ENCODE data around the gene TUBB4B.

The TUBB4B gene

DNA sequence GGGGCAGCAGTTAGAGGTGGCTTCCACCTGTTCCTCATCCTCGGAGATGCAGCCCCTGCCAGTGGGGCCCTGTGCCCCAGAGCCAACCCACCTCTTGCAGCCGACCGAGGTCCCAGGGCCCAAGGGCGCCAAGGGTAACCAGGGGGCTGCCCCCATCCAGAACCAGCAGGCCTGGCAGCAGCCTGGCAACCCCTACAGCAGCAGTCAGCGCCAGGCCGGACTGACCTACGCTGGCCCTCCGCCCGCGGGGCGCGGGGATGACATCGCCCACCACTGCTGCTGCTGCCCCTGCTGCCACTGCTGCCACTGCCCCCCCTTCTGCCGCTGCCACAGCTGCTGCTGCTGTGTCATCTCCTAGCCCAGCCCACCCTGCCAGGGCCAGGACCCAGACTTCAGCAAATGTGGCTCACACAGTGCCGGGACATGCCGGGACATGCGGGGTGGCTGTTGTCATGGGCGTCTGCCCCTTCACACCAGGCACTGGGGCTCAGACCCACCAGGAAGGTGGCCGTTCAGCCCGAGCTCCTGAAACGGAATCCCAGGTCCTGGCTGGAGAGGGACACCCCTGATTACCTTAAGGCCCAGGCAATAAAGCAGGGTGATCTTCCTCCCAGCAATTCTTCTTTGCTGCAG, 15.3 kb upstream of the TUBB4B start:
- no peak overlapping the region for H3K27ac Mint-ChIP-seq
- no peaks in the 10 kb centered on the region for H3K9me3 Mint-ChIP-seq
- DNase-seq = no peak
- peaks cover 11% of the 10 kb centered on the region for H3K36me3 Mint-ChIP-seq (ENCODE audit: insufficient read depth)
- no peak for ATAC-seq (replicated peaks)
- H3K4me1 Mint-ChIP-seq (ENCODE audit: low read depth in 2 of 2) = peaks cover 4 to 5% of the 10 kb centered on the region in 2 donors
- peaks cover 6 to 9% of the 10 kb centered on the region in 2 donors for H3K27me3 Mint-ChIP-seq
- H3K4me3 Mint-ChIP-seq = no peak overlapping the region

GRCh38 chr9:137226338-137227053, 14.6 kb upstream of the TUBB4B start:
- Mint-ChIP-seq H3K9me3 (no peaks in the 10 kb centered on the region), H3K4me1 (ENCODE audit: low read depth in 2 of 2) (peaks cover 4 to 5% of the 10 kb centered on the region in 2 donors), H3K27ac (no peak overlapping the region), H3K27me3 (peaks cover 7 to 16% of the 10 kb centered on the region in 2 donors), H3K4me3 (no peak overlapping the region), H3K36me3 (ENCODE audit: insufficient read depth) (peaks cover 9% of the 10 kb centered on the region)
- no peak for DNase-seq
- no peak for ATAC-seq (replicated peaks)

DNA sequence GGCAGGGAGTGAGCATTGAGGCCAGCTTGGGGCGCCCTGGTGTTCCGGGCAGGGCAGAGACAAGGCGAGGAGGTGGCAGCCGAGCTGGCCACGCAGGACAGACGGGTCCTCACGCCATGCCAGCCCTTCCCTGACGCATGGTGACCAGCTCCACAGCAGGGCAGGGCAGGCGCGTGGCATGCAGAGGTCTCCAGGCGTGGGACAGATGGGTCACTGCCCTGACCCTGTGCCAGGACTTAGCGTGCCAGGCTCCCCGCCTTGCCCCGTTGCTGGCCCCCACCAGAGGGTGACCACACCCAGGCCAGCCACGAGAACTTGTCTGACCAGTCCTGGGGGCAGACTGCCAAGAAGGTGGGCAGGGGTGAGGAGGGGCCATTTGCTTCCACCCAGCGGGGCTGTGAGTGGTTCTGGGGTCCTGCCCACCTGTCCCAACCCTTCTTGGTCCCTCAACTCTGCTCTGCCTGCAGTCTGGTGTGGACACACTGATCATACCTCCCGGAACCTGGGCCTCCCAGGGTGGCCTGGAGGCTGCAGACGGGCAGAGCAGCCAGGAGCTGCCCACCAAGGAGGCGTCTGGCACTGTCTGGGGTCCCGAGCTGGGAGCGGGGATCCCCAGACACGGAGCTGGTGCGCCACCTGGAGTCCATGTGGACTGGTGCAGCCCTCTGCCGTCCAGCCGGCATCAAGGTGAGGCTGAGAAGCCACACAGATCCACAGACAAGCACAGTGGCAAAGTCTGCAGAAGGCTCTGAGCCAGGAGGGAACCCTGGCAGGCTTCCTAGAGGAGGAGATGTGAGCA, 13.8 kb upstream of the TUBB4B start, which contains the start of gene RNF224:
TSS of gene RNF224 (plus strand) at position 449 of the 799 bp plus-strand sequence. CDS start 834 bp downstream, outside the sequence.
- Mint-ChIP-seq H3K36me3 (ENCODE audit: insufficient read depth) (peaks cover 9% of the 10 kb centered on the region), H3K27me3 (peaks cover 14 to 24% of the 10 kb centered on the region in 2 donors), H3K4me1 (ENCODE audit: low read depth in 2 of 2) (peaks cover 4 to 5% of the 10 kb centered on the region in 2 donors), H3K9me3 (no peaks in the 10 kb centered on the region), H3K4me3 (no peak within 1 kb of the TSS), H3K27ac (peak within 1 kb of the TSS in 1 of 2 donors; percentile 8)
- ATAC-seq (replicated peaks) (peak; percentile 40), DNase-seq (peak; percentile 77 to 82 (median 81))

DNA sequence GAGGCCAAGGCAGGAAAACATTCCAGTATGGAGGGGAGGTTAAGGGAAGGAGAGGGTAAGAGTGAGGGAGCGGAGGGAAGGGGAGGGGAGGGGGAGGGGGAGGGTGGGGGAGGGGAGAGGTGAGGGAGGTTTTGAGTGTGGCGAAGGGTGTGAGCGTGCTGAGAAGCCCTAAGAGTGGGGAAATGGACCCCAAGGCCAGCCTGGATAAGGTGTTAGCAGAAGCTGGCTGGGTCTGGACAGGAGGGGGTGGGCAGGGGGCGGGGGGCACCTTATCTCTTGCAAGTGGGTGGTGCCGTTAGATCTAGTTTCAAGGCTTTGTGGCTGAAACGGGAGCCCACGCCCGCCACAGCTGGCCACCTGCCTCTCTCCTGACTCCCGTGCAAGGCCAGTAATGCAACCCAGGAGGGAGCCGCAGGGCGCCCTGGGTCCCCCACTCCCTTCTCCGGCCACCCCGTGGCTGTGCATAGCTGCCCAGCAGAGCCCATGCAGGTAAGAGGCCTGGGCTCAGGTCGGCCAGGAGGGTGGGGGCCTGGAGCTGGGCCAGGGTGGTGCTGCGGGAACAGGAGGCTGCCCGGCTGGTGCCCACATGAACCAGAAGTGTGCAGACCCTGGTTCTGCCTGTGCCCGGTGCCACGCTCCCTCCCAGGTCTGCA, 13.1 kb upstream of the TUBB4B start:
- Mint-ChIP-seq H3K4me3 (no peak overlapping the region), H3K9me3 (no peaks in the 10 kb centered on the region), H3K36me3 (ENCODE audit: insufficient read depth) (peaks cover 9% of the 10 kb centered on the region), H3K4me1 (ENCODE audit: low read depth in 2 of 2) (peaks cover 3 to 4% of the 10 kb centered on the region in 2 donors), H3K27ac (peak overlapping the region in 1 of 2 donors; percentile 8), H3K27me3 (peaks cover 16 to 24% of the 10 kb centered on the region in 2 donors)
- ATAC-seq (replicated peaks) (no peak), DNase-seq (no peak)

GRCh38 chr9:137228506-137228967, 12.6 kb upstream of the TUBB4B start:
- peaks cover 2 to 4% of the 10 kb centered on the region in 2 donors for H3K4me1 Mint-ChIP-seq (ENCODE audit: low read depth in 2 of 2)
- H3K27me3 Mint-ChIP-seq = peaks cover 16 to 24% of the 10 kb centered on the region in 2 donors
- H3K9me3 Mint-ChIP-seq = no peaks in the 10 kb centered on the region
- no peak for ATAC-seq (replicated peaks)
- H3K27ac Mint-ChIP-seq = no peak overlapping the region
- peaks cover 5% of the 10 kb centered on the region for H3K36me3 Mint-ChIP-seq (ENCODE audit: insufficient read depth)
- H3K4me3 Mint-ChIP-seq = no peak overlapping the region
- no peak for DNase-seq

DNA sequence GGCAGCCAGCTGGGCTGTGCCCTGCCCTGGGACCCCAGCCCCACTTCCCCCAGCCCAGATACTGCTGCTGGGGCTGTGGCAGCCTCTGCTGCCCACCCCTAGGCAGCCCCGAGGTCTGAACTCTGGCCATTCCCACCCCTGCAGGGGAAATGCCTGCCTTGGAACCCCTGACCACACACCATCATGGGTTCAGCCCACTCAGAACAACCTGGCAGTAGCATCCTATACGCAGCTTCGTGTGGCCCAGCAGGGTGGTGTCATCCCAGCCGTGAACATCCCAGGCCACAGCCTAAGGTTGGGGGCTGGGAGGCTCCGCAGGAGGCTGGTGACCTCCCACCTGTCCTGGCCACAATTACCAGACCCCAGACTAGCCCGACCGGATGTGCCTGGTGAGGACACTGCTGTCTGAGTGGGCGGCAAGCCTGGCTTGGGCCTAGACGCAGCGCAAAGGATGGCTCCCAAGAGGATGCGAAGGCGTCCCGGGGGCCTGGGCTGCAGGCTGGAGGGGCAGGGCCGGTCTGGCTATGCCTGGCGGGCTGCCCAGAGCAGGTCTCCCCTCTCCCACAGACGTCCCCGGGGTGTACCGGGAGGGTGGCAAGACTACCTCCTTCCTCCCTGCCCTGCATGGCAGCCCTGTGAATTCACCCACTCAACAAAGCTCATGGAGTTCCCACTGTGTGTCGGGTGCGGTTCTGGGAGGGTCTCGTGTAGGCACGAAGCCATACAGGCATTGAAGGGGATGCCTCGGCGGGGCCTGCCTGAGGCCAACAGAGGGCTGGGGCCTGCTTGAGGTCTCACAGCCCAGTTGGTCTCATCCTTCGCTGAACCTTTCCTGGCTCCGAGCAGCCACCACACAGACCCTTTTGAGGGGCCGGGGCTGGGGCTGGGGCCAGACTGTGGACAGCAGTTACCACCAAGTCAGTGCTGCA, 11.9 kb upstream of the TUBB4B start:
- ATAC-seq (replicated peaks) (no peak), DNase-seq (no peak)
- Mint-ChIP-seq H3K36me3 (ENCODE audit: insufficient read depth) (no peaks in the 10 kb centered on the region), H3K27me3 (peaks cover 16 to 24% of the 10 kb centered on the region in 2 donors), H3K27ac (no peak overlapping the region), H3K4me1 (ENCODE audit: low read depth in 2 of 2) (peaks cover 2 to 4% of the 10 kb centered on the region in 2 donors), H3K9me3 (no peaks in the 10 kb centered on the region), H3K4me3 (no peak overlapping the region)

DNA sequence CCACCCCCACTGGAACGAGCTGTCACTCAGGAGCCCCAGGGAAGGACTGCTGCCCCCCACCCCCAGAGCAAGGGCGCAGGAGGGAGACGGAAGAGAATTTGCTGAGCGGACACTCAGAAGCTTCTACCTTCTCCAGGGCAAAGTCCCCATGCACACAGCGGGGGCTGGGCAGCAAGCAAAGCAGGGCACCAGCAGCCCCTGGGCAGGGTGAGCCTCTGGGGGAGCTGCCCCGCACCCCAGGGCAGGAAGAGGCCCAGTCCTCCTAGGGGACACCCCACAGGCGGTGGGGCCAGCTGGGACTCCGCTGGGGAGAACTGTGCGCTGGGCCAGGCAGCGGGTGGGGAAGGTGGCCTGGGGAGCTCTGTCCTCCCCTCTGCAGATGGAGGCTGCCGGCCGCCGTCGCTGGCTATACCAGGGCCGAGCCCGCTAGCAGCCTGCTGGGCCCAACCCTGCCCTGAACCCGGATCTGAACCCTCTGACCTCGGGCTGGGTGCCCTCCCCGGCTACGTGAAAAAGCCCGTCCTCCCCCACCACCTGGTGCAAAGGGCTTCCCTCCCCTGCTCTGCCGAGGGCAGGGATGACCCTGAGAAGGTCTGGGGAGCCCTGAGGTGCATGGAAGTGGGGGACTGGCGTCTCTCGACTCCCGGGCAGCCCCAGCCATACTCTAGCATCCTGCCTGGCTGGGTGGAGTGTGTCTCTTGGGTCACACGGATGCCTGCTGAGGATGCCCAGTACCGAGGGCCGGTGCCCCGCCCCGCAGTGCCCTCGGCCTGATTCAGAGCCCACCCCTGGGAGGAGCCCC, 11.0 kb upstream of the TUBB4B start:
- Mint-ChIP-seq H3K4me1 (ENCODE audit: low read depth in 2 of 2) (peaks cover 2 to 8% of the 10 kb centered on the region in 2 donors), H3K27ac (no peak overlapping the region), H3K9me3 (no peaks in the 10 kb centered on the region), H3K36me3 (ENCODE audit: insufficient read depth) (no peaks in the 10 kb centered on the region), H3K27me3 (peaks cover 16 to 32% of the 10 kb centered on the region in 2 donors), H3K4me3 (no peak overlapping the region)
- DNase-seq (no peak), ATAC-seq (replicated peaks) (no peak)

DNA sequence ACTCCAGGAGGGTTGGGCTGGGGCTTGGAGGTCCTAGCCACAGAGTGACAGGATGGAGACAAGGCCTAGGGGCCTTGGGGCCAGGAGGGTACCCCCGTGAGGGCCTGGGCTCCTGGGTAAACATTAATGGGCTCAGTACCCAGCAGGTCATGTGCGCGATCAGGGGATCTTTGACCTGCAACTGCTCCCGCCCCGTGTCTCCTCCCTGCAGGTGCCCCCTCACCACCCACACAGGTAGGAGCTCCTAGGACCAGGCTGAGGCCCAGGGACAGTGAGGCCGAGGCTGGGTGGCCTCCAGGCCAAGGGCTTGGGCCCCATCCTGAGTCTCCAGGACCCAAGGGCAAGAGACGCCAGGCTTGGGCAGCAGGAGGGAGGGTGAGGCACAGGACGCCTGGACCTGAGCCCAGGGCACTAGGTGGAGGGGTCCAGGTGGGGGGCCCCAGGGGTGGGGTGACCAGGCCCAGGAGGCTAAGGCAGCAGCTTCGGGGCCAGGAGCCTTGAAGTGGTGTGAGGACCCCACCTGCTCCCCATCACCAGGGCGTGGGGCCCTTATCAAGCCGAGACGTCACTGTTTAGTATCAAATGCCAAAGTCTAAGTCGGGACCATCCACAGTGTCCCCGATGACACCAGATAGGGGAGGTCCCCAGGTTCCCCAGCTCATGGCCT, 10.2 kb upstream of the TUBB4B start, which contains the start of gene SLC34A3:
TSS of gene SLC34A3 (plus strand) at position 197 of the 667 bp plus-strand sequence. CDS start 802 bp downstream, outside the sequence.
- DNase-seq (no peak), ATAC-seq (replicated peaks) (no peak)
- peaks cover 16 to 38% of the 10 kb centered on the region in 2 donors for H3K27me3 Mint-ChIP-seq
- no peaks in the 10 kb centered on the region for H3K36me3 Mint-ChIP-seq (ENCODE audit: insufficient read depth)
- peaks cover 4 to 11% of the 10 kb centered on the region in 2 donors for H3K4me1 Mint-ChIP-seq (ENCODE audit: low read depth in 2 of 2)
- H3K4me3 Mint-ChIP-seq = no peak within 1 kb of the TSS
- H3K27ac Mint-ChIP-seq = no peak within 1 kb of the TSS
- H3K9me3 Mint-ChIP-seq = no peaks in the 10 kb centered on the region

DNA sequence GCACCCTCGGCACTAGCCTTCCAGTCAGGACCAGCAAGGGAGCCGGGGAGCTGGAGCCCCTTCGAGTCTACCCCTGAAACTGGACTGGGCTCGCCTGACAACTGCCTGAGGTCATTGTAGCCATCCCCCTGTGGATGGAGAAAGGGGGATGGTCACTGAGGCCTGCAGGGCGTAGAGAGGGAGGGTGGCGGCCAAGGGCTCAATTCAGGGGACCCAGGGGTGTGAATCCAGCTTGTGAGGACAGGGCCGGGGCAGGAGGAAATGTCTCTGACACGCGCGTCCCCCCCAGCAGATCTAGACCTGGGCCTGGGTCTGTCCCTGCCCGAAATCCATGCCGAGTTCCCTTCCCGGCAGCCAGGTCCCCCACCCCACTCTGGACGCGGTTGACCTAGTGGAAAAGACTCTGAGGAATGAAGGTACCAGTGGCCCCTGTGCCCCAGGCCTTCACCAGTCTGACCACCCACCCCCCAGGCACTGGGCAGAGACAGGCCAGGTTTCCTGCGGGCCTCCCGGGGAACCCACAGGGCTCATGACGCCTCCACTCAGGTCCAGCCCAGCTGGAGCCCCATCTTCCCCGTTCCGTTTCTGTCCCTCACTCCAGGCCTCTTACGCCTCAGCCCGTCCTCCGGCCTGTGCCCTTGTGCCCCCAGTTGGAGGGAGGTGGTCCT, 9.6 kb upstream of the TUBB4B start:
- ATAC-seq (replicated peaks) (no peak), DNase-seq (no peak)
- no peak overlapping the region for H3K27ac Mint-ChIP-seq
- peaks cover 16 to 38% of the 10 kb centered on the region in 2 donors for H3K27me3 Mint-ChIP-seq
- H3K4me3 Mint-ChIP-seq = no peak overlapping the region
- no peaks in the 10 kb centered on the region for H3K9me3 Mint-ChIP-seq
- peaks cover 4 to 11% of the 10 kb centered on the region in 2 donors for H3K4me1 Mint-ChIP-seq (ENCODE audit: low read depth in 2 of 2)
- no peaks in the 10 kb centered on the region for H3K36me3 Mint-ChIP-seq (ENCODE audit: insufficient read depth)

DNA sequence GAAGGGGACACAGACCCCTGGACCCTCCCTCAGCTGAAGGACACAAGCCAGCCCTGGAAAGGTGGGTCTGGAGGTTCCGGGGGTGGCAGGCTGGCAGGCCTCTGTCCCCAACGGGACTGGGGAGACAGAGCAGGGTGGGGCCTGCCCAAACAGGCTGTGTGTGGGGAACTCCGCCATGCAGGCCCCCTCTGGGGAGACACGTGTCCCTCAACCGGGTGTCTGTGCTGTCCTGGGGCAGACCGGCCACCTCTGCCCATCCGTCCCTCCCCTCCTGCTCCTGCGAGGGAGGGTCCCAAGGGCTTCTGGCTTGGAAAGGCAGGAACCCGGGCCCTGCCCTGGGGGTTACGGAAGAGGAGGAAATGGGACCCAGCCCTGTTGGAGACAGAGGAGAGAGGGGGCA, 9.0 kb upstream of the TUBB4B start:
- Mint-ChIP-seq H3K36me3 (ENCODE audit: insufficient read depth) (no peaks in the 10 kb centered on the region), H3K27me3 (peaks cover 16 to 38% of the 10 kb centered on the region in 2 donors), H3K27ac (no peak overlapping the region), H3K9me3 (no peaks in the 10 kb centered on the region), H3K4me3 (no peak overlapping the region), H3K4me1 (ENCODE audit: low read depth in 2 of 2) (peaks cover 4 to 11% of the 10 kb centered on the region in 2 donors)
- DNase-seq (no peak), ATAC-seq (replicated peaks) (no peak)

- DNase-seq (no peak), ATAC-seq (replicated peaks) (no peak)
- H3K9me3 Mint-ChIP-seq = no peaks in the 10 kb centered on the region
- no peak overlapping the region for H3K4me3 Mint-ChIP-seq
- H3K4me1 Mint-ChIP-seq (ENCODE audit: low read depth in 2 of 2) = peaks cover 4 to 10% of the 10 kb centered on the region in 2 donors
- H3K27me3 Mint-ChIP-seq = peaks cover 13 to 34% of the 10 kb centered on the region in 2 donors
- no peaks in the 10 kb centered on the region for H3K36me3 Mint-ChIP-seq (ENCODE audit: insufficient read depth)
- H3K27ac Mint-ChIP-seq = no peak overlapping the region
Observed at GRCh38 chr9:137232510-137232909, 8.6 kb upstream of the TUBB4B start.
